22Rv1 (cell line): ENCODE results near the gene EHMT1.

Source experiments
- ZFX ChIP-seq: fragments of 450-650 bp; IDR thresholded peaks from 2 replicates; pipeline ENCODE4 v1.6.1; 2017; ENCODE audit warnings: antibody characterized with exemption, borderline replicate concordance
- TF ChIP-seq, protein P1 (sequence below): fragments of 450-650 bp; IDR thresholded peaks from 2 replicates; pipeline ENCODE4 v1.5.1; 2017; ENCODE audit warnings: mild to moderate bottlenecking

DNA sequence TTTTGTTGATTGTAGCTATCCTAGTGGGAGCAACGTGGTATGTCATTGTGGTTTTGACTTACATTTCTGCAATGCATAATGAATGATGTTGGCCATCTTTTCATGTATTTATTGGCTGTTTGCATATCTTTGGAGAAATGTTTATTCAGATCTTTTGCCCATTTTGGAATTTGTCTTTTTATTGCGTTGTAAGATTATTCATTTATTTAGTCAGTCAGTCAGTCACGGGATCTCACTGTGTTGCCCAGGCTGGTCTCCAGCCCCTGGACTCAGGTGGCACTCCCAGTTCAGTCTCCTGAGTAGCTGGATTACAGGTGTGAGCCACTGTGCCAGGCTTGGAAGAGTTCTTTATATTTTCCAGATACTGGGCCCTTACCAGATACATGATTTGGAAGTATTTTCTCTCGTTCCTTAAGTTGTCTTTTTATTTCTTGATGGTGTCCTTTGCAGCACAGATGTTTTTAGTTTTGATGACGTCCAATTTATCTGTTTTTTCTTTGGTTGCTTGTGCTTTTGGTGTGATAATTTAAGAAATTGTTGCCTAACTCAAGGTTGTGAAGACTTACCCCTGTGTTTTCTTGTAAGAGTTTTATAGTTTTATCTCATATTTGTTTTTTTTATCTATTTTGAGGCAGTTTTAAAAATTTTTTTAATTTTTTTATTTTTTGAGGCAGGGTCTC is 67.1 kb downstream of the EHMT1 start:
- TF ChIP-seq, protein P1, sequence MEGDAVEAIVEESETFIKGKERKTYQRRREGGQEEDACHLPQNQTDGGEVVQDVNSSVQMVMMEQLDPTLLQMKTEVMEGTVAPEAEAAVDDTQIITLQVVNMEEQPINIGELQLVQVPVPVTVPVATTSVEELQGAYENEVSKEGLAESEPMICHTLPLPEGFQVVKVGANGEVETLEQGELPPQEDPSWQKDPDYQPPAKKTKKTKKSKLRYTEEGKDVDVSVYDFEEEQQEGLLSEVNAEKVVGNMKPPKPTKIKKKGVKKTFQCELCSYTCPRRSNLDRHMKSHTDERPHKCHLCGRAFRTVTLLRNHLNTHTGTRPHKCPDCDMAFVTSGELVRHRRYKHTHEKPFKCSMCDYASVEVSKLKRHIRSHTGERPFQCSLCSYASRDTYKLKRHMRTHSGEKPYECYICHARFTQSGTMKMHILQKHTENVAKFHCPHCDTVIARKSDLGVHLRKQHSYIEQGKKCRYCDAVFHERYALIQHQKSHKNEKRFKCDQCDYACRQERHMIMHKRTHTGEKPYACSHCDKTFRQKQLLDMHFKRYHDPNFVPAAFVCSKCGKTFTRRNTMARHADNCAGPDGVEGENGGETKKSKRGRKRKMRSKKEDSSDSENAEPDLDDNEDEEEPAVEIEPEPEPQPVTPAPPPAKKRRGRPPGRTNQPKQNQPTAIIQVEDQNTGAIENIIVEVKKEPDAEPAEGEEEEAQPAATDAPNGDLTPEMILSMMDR: no peak
- TF ChIP-seq ZFX: no peak
